Measurements from ENCODE around the gene PROK1.
"Not testable (repeated sequence)": the region's sequence is repeated elsewhere in the genome, so short reads cannot be mapped to it uniquely, and the experiment has no call there.

The PROK1 gene, protein sequence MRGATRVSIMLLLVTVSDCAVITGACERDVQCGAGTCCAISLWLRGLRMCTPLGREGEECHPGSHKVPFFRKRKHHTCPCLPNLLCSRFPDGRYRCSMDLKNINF

DNA sequence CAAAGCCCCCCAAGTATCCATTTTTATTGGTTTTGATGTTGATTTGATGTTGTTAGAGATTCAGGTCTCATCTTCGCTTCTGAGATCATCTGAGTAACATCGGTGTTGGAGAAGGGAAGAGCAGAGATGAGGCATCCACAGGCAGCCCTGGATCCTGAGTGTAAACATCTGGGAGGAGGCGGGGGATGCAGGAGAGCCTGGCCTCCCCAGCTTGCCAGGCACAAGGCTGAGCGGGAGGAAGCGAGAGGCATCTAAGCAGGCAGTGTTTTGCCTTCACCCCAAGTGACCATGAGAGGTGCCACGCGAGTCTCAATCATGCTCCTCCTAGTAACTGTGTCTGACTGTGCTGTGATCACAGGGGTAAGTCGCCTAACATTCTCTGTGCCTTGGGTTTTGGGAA is at the start of gene PROK1:
Gene PROK1, plus strand, starts transcription at position 221 of the 400 bp plus-strand sequence. Its CDS starts 68 bp downstream, at position 289.
- no peak for DNase-seq

DNA sequence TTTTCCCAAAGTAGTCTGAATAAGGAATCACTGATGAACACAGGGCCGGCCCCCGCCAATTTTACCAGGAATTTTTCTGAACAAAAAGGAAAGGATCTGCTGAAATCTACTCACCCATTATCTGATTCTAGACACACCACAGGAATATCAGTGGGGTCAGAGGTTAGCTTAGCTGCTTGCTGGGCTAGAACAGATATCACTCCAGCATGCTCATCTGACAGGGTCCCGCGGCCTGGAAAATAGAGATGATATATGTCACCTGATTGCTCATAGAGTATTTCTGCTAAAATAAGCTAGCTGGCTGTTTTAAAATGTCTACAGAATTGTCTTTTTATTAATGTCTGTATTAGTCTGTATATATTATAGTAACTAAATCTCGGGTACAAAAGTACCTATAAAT is 47.1 kb upstream of the PROK1 start:
- DNase-seq = no peak

DNA sequence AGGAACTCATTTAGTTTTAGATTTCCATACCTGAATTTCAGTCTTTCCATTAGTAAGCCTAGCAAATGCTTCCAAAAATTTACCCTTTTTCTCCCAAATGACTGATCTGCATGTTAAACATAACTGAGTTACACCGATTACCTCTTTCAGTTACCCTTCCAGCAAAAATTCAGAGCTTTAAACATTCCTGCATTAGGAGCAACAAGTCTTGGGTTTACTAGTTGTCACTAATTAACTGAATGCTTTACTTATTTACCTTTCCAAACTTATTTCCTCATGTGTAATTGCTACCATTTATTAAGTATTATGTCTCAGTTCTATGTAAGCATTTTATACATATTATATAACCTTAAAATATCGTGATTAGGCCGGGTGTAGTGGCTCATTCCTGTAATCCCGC is 46.5 kb upstream of the PROK1 start:
- no peak for DNase-seq

- DNase-seq = not testable (repeated sequence)
Observed at GRCh38 chr1:110406407-110406806, 44.5 kb upstream of the PROK1 start.

- DNase-seq = peak; percentile 92 to 96
Observed at GRCh38 chr1:110407260-110408210, 43.4 kb upstream of the PROK1 start, which contains the start of gene LAMTOR5. Gene LAMTOR5 (minus strand): TSS chr1:110407694. CDS start chr1:110407620, 74 bp downstream.

DNA sequence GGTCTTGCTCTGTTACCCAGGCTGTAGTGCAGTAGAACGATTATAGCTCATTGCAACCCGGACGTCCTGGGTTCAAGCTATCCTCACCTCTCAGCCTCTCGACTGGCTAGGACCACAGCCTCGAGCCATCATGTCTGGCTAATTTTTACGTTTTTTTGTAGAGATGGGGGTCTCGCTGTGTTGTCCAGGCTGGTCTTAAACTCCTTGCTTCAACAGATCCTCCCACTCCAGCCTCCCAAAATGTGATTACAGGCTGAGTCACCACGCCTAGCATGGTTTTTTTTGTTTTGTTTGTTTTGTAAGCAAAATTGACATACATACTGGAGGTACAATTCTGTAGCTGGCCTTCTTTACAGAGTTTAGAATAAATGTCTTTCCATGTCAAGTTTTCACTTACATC is 42.5 kb upstream of the PROK1 start:
- DNase-seq = no peak

GRCh38 chr1:110409316-110409715 is 41.6 kb upstream of the PROK1 start:
- DNase-seq = no peak

- no peak for DNase-seq
Observed at GRCh38 chr1:110411173-110411735, 39.7 kb upstream of the PROK1 start.

DNA sequence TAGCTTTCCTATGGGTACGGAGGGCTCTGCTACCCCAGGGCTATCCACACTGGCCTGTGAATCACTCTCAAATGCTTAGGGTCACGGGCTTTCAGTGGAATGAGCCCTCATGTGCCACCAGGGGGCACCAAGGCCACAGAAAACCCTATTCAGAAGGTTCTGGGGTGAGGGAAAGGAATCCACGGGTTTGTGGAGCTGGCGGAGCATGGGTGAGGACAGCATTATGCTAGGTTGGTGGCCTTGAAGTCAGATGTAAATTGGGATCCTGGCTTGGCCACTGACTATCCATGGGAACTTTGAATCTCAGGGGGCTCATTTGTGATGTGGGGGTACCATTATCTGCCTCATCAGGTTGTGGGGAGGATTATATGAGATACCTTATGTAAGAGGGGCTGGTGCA is 38.4 kb upstream of the PROK1 start:
- DNase-seq = peak; percentile 61 to 66

DNA sequence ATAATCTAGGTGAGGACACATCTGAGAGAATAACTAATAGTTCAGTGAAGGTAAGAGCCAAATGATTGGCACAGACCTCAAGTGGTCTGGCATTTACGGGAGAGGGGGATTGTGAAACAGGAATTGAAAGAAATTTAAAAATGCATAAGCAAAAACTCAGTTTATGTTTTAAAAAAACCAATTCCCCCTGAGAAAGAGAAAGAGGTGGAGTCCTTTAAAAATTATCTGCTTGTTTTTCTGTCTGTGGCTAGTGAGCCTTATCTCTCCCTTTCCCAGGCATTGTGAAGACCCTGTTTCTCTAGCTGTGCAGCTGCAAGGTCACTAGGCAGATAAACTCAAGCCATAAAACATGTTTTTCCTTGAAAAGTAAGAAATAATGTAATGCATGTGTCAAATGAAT is 37.9 kb upstream of the PROK1 start:
- DNase-seq = not testable (repeated sequence)

- DNase-seq = no peak
Observed at GRCh38 chr1:110418729-110419128, 32.2 kb upstream of the PROK1 start.

- no peak for DNase-seq
Observed at GRCh38 chr1:110420023-110420662, 30.8 kb upstream of the PROK1 start.

DNA sequence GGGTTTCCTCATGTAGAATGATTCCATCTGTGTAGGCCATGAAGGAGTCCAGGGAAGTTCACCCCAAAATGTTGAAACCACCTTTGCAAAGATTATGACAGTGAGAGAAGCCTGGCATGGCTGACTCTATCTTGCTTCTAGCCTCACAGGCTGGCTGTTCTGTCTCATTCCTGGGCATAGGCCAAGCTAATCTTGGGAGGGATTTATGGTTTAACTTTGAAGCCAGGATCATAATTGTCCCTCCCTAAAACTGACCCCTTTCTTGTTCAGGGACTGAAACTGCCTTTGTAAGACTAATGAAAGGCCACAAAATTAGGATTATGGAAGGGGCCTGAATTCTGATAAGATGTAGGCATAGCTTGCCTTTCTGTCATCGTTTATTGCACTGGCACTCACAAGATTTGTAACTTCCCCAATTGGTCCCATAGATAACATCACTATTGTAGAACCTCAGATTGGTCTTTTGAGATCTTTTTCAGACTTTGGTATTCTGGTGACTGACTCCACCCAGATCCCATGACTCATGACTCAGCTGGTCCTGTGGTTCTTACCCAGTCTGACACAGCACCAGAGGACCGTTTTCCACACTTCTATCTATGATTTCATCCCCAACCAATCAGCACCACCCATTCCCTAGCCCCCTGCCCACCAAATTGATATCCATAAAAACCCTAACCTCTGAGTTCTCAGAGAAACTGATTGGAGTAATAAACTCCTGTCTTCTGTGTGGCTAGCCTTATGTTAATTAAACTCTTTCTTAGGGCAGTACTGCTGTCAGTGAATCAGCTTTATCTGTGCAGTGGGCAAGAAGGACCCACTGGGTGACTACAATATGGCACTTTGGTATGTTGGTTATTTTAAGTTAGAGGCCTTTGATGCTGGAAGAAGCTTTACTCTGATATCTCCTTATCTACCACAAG is 29.8 kb upstream of the PROK1 start:
- peak in 1 of 2 experiments; percentile 10 for DNase-seq

DNA sequence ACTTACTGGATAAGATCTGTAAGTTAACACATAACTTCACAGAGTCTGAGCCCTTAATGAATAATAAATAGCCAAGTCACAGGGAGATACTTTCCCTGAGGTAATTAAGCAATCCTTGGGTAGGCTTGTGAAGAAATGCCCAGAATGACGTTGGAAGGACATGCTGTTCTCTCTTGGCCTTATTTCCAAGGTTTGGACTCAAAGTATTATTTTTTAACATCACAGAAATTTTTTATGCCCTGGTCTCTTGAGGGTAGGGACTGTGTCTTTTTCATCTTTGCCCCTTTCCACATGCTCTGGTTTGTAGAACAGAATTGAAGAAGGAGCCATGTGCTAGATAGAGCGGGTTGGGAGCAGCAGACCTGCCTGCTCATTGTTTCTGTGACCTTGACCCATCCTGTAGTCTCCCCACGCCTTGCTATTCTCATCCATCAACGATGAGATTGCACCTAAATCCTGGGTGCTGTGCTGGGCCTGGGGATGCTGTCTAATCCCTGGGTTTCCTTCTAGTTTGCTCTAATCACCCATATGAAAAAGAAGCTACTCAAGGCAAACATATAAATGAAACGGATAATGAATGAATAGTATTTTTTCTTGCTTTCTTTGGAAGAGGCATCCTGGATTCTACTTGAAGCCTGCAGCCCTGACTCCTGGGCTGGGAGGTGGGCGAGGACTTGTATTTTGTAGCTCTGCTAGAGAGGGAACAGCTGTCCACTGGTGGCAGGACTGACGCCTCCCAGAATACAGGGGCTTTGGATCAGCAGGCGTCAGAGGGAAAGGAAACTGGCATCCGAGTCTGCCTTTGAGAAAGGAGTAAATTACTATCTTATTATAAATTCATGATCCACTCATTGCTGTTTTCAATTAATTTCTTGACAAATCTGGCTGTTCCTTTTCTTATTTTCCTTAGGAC is 26.0 kb upstream of the PROK1 start:
- DNase-seq = no peak

GRCh38 chr1:110425612-110426152 is 25.3 kb upstream of the PROK1 start:
- DNase-seq = no peak

- no peak for DNase-seq
Observed at GRCh38 chr1:110426854-110427253, 24.1 kb upstream of the PROK1 start.

GRCh38 chr1:110428946-110429345 is 22.0 kb upstream of the PROK1 start:
- DNase-seq = no peak

DNA sequence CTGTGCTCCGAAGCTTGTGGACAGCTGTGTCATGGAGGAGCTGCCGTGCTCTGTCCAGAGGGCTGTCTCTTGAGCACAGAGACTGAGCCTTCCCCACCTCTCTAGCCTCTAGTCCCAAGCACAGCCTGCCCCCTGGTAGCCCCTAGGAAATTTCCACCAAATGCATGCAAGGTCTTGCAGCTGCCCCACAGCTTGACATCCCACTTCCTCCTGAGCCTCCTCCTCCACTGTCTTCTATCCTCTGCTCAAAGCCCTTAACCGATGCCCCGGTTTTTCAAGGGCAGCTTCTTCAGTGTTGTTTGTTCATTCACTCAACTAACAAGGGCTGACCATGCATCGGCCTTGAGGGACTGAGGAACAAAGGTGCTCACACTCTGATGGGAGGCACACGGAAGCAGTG is 20.6 kb upstream of the PROK1 start:
- DNase-seq = no peak

GRCh38 chr1:110430901-110431300 is 20.0 kb upstream of the PROK1 start:
- no peak for DNase-seq

DNA sequence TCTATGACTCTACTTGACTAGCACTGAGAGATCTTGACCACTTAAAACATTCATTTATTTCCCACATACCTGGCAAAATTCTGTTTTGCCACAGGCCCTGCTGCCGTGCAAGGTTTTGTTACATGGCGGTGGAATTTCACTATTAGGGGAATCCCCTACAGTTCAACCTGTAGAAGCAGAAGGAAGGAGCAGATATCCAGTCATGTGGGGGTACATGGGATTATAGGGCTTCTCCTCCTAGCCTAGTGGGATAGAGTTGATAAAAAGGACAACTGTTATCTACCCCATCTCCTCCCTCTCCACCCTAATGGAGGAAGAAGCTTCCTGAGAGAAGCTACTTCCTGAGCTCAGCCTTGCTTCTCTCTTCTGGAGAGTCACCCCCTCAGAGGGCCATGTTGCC is 17.7 kb upstream of the PROK1 start:
- DNase-seq = no peak

- DNase-seq = no peak
Observed at GRCh38 chr1:110433803-110434202, 17.1 kb upstream of the PROK1 start.

Measured in activated CD4-positive, alpha-beta T cell treated with anti-CD3 and anti-CD28 coated beads, Interleukin-2, amount 50 U/mL, for 48 hours (primary cell).